Neuron (in vitro differentiated cells): ENCODE data around the gene PRCP.
"Not testable (repeated sequence)": the region's sequence is repeated elsewhere in the genome, so short reads cannot be mapped to it uniquely, and the experiment has no call there.

Source experiments
- H2AFZ ChIP-seq: one replicate; pipeline ENCODE4 v1.6.1; 2013; ENCODE audit warnings: low read depth, mild to moderate bottlenecking, inconsistent platforms, low read length, moderate library complexity
- H3K27me3 ChIP-seq: one replicate; pipeline ENCODE4 v1.6.1; 2013; ENCODE audit warnings: low read length; ENCODE audit not compliant: insufficient read depth
- H3K36me3 ChIP-seq: one replicate; pipeline ENCODE4 v1.6.1; 2013; ENCODE audit warnings: low read length; ENCODE audit not compliant: insufficient read depth
- H3K4me1 ChIP-seq: one replicate; pipeline ENCODE4 v1.6.1; 2013; ENCODE audit warnings: low read length; ENCODE audit not compliant: insufficient read depth
- H3K4me3 ChIP-seq: 2 replicates; pipeline ENCODE4 v1.5.1; 2013; ENCODE audit warnings: mild to moderate bottlenecking, low read length, moderate library complexity
- H3K9me3 ChIP-seq: one replicate; pipeline ENCODE4 v1.6.1; 2013; ENCODE audit warnings: low read length

Gene PRCP

DNA sequence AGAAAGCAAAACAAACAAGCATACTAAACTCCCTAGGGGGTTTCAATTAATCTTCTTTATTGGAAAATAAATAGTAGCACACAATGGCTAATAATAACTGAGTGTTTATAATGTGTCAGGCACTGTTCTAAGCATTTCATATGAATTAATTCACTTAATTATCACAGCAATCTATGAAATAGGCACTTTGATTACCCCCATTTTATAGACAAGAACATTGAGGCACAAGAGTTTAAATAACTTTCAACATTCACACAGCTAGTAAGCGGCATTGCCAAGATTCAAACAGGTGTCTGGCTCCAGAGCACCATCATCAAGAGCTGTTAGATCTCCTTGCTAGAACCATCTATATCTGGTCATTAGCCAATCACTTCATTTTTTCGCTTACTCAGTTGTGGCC is 43.1 kb downstream of the PRCP start:
- Histone ChIP-seq H3K4me1 (no peaks in the 10 kb centered on the region), H3K27me3 (no peaks in the 10 kb centered on the region), H3K9me3 (peaks cover 2% of the 10 kb centered on the region), H3K36me3 (no peaks in the 10 kb centered on the region), H3K4me3 (no peak overlapping the region), H2AFZ (no peak overlapping the region)

DNA sequence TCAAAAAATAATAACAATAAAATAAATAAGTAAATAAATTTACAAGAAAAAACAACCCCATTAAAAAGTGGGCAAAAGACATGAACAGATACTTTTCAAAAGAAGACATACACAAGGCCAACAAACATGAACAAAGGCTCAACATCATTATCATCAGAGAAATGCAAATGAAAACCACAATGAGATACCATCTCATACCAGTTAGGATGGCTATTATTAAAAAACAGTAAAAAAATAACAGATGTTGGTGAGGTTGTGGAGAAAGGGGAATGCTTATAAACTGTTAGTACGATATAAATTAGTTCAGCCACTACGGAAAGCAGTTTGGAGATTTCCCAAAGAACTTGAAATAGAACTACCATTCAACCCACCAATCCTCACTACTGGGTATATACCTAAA is 44.6 kb downstream of the PRCP start:
- H3K4me3 ChIP-seq = no peak overlapping the region
- no peak overlapping the region for H2AFZ ChIP-seq
- no peaks in the 10 kb centered on the region for H3K27me3 ChIP-seq
- H3K4me1 ChIP-seq = no peaks in the 10 kb centered on the region
- no peaks in the 10 kb centered on the region for H3K36me3 ChIP-seq
- H3K9me3 ChIP-seq = peaks cover 2% of the 10 kb centered on the region

DNA sequence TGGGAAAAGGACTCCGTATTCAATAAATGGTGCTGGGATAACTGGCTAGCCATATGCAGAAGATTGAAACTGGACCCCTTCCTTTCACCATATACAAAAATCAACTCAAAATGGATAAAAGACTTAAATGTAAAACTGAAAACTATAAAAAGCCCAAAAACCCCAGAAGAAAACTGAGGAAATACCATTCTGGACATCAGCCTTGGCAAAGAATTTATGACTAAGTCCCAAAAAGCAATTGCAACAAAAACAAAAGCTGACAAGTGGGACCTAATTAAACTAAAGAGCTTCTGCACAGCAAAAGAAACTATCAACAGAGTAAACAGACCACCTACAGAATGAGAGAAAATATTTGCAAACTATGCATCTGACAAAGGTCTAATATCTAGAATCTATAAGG is 45.3 kb downstream of the PRCP start:
- H3K4me3 ChIP-seq, H2AFZ ChIP-seq, H3K4me1 ChIP-seq, H3K9me3 ChIP-seq, H3K36me3 ChIP-seq, H3K27me3 ChIP-seq: not testable (repeated sequence)

DNA sequence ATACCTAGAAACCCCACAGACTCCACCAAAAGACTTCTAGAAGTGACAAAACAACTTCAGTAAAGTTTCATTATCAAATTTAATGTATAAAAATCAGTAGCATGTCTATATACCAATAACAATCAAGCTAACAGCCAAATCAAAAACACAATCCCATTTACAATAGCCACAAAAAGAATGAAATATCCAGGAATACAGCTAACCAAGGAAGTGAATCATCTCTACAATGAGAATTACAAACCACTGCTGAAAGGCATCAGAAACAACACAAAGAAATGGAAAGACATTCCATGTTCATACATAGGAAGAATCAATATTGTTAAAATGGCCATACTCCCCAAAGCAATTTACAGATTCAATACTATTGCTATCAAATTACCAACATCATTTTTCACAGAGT is 46.0 kb downstream of the PRCP start:
- Histone ChIP-seq H3K27me3 (no peaks in the 10 kb centered on the region), H3K36me3 (no peaks in the 10 kb centered on the region), H2AFZ (no peak overlapping the region), H3K9me3 (peaks cover 2% of the 10 kb centered on the region), H3K4me1 (no peaks in the 10 kb centered on the region), H3K4me3 (no peak overlapping the region)

DNA sequence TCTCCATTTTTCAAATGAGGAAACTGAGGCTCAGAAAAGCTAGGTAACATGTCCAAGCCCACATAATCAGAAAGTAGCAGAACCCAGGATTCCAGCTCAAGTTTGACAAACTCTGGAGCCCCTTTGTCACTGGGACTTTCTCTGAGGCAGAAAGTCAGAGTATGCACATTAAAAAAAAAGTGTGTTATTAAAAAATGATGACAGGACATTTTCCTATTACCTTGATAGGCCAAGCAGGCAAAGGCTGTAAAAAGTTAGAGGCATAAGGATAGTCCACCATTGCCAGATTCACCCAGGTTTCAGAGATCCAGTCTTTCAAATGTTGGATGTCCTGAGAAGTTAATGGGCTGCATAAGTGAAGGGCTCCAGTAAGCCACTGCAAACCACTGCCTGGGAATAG is 51.4 kb downstream of the PRCP start:
- peaks cover under 1% of the 10 kb centered on the region for H3K9me3 ChIP-seq

DNA sequence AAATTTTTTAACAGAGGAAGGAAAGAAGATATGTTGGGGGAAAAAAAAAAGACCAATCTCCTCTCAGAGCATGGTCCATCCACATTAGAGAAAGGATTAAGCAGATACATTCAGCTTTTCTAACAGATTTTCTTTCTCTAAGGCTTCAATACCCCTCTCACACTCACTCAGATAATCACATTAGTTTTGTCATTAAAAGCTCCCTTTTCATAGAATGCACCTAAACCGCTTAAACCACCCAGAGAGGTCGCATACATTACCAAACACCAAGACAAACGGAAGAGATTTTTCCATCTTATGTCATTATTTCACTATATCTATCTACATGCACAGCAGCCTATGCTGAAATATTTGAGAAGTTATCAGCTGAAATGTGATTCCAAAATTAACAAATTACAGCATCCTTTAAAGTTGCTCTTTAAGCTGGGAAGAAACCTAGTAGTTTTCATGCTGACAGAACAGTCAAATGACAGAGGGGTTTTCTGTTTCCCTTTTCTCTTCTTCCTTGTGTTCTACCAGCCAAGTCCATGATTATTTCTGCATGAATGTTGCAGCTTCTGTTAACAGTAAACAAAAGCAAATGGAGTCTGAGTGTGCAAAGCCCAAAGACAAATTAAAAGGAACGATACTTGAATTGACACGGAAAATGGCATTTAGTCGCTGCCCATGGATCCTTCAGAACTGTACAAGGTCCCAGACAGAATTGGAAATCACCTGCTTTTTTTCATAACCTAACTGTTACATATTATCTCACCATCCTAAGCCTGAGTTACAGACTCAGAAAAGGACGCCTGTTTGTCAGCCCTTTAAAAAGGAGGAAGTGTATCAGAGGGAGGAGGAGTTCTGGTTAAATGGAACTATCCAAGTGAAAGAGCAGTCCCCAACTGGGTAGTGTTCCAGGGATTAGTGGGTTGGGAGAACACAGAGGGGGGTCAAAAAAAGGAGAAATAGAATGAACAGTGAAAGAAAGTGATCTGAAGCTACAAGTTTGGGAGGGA is 54.6 kb downstream of the PRCP start:
- Histone ChIP-seq H3K4me3 (no peak overlapping the region), H3K36me3 (no peaks in the 10 kb centered on the region), H3K4me1 (peaks cover 21% of the 10 kb centered on the region), H2AFZ (peak overlapping the region; percentile 26), H3K9me3 (no peaks in the 10 kb centered on the region), H3K27me3 (no peaks in the 10 kb centered on the region)

More for the DNA sequence above, 51.4 kb downstream of the PRCP start:
- Histone ChIP-seq H3K4me1 (peaks cover 16% of the 10 kb centered on the region), H3K27me3 (no peaks in the 10 kb centered on the region), H2AFZ (no peak overlapping the region), H3K36me3 (no peaks in the 10 kb centered on the region), H3K4me3 (no peak overlapping the region)

DNA sequence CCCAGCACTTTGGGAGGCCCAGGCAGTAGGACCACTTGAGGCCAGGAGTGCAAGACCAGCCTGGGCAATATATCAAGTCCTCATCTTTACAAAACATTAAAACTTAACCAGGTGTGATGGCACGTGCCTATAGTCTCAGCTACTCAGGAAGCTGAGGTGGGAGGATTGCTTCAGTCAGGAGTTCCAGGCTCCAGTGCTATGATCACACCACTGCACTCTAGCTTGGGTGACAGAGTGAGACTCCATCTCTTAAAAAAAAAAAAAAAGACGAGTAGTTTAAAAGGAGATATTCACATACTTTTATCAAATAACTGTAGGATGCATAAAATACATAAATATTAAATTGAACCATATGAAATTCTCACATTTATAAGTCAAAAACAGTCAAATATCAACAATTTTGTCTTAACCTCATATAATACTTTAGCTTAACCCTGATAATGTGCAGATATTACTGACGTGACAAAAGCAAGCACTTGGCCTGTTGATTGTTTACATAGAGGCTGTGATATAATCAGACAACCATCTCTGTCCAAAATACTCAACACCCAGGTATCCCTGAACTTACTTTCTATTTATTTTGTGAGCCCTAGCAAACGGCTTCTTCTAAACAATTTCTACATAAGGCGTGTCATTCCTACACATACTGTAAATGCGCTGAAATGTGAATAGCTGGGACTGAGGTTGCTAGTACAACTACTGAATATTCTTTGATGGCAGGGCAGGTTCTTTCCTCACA is 57.0 kb downstream of the PRCP start:
- no peaks in the 10 kb centered on the region for H3K9me3 ChIP-seq
- no peaks in the 10 kb centered on the region for H3K27me3 ChIP-seq
- H3K4me3 ChIP-seq = no peak overlapping the region
- no peak overlapping the region for H2AFZ ChIP-seq
- H3K4me1 ChIP-seq = peaks cover 21% of the 10 kb centered on the region
- peaks cover 3% of the 10 kb centered on the region for H3K36me3 ChIP-seq

DNA sequence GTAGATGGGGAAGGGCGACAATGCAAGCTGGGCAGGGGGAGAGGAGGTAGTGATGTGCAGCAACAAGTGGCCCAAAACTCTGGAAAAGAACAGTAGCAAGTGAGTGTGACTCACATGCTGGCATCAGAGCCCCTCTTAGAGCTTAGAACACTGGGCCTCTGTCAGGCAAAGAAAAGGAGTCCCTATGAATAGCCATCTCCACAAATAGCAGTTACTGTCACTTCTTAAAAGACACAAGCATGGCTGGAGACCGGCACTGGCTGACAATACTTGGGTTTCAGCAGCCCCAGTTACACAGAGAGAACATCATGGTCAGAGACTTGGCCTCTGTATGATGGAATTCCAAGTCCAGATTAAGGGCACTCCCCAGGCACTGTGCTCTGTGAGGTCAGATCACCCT is 58.2 kb downstream of the PRCP start:
- no peaks in the 10 kb centered on the region for H3K9me3 ChIP-seq
- no peak overlapping the region for H3K4me3 ChIP-seq
- H3K27me3 ChIP-seq = no peaks in the 10 kb centered on the region
- H3K36me3 ChIP-seq = peaks cover 10% of the 10 kb centered on the region
- peaks cover 21% of the 10 kb centered on the region for H3K4me1 ChIP-seq
- no peak overlapping the region for H2AFZ ChIP-seq

DNA sequence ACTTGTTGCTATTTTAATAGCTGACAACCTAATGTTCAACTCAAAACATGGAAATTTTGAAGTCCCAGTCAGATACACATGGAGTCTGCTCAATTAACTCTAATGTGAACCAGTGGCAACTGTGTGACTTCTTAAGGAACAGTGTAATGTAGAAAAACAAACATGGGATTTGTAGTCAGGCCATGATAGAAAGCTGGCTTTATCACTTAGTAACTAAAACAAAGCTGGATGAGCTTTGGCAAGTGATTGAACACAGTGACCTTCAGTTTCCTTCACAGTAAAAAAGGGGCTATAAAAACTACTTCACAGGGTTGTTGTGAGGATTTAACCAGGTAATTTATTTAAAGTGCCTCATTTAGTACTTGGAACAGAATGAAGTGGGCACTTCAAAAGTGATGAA is 62.6 kb downstream of the PRCP start:
- H2AFZ ChIP-seq = no peak overlapping the region
- H3K4me3 ChIP-seq = no peak overlapping the region
- H3K9me3 ChIP-seq = no peaks in the 10 kb centered on the region
- peaks cover 5% of the 10 kb centered on the region for H3K4me1 ChIP-seq
- H3K27me3 ChIP-seq = no peaks in the 10 kb centered on the region
- H3K36me3 ChIP-seq = peaks cover 15% of the 10 kb centered on the region

DNA sequence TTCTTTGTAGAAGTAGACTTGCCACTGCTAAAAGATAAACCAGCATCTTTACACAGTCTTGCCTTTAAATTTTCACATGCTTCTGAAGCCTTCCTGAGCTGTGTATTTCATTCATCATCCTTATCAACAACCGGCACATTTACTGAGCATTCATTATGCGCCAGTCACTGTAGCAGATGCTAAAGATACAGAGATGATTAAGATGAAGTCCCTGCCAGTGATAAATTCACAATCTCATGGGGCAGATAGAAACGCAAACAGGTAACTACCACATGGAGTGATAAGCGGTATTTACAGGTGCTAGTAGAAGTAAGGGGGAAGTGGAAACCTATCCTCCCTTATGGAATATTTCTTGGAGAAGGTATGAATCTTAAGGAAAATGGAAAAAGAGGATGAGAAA is 67.2 kb downstream of the PRCP start:
- Histone ChIP-seq H3K9me3 (no peaks in the 10 kb centered on the region), H3K4me1 (peaks cover 7% of the 10 kb centered on the region), H3K27me3 (no peaks in the 10 kb centered on the region), H2AFZ (no peak overlapping the region), H3K36me3 (peaks cover 9% of the 10 kb centered on the region), H3K4me3 (no peak overlapping the region)

DNA sequence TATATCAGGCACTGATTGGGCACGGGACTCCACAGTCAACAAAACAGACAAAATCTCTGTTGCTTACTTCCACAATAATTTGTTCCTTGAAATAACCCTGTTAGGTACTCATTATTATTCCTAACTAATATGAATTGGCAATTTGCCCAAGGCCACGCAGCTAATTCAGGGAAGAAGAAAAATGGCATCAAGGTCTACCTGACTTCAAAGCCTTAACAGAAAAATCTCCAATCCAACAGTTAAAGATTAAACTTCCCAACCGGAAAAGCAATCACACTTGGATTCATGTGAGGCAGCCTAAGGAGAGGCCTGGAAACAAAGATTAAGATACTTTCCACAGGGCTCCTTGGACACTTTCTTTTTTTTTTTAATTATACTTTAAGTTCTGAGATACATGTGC is 68.9 kb downstream of the PRCP start:
- H3K4me3 ChIP-seq = no peak overlapping the region
- H3K9me3 ChIP-seq = no peaks in the 10 kb centered on the region
- peaks cover 7% of the 10 kb centered on the region for H3K4me1 ChIP-seq
- H2AFZ ChIP-seq = no peak overlapping the region
- no peaks in the 10 kb centered on the region for H3K27me3 ChIP-seq
- H3K36me3 ChIP-seq = peaks cover 2% of the 10 kb centered on the region

DNA sequence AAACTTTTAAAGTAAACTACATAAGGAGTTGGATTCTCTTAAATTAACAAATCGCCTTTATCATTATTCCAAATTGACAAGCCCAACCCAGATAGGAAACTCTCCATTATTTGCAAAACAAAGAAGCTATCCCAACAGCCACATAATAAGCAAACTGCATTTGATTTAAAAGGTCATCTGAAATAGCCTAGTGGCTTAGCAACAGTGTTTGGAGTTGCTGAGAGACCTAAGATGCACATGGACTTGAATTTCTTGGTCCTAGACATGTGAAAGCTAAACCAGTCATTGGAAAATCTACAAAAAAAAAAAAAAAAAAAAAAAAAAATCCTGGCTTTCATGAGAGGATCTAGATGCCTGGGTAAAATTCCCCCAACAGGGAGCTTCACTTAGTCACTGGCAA is 69.5 kb downstream of the PRCP start:
- Histone ChIP-seq H3K4me1 (peaks cover 7% of the 10 kb centered on the region), H3K27me3 (no peaks in the 10 kb centered on the region), H3K4me3 (no peak overlapping the region), H3K36me3 (peaks cover 2% of the 10 kb centered on the region), H3K9me3 (no peaks in the 10 kb centered on the region), H2AFZ (no peak overlapping the region)

DNA sequence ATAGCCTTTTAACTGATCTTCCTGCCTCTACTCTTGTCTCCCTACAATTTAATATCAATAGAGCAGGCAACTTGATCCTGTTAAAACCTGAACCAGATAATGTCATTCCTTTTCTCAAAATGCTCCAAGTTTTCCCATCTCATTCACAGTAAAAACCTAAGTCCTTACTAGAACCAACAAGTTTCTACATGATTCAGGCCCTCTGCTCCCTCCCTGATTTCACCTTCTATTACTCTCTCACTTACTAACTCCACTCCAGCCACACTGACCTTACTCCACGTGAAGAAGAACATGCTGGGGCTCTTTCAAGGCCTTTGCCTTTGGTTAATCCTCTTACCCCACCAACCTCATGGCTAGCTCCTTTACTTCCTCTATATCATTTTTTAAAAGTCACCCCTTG is 71.1 kb downstream of the PRCP start:
- H3K27me3 ChIP-seq = no peaks in the 10 kb centered on the region
- H3K9me3 ChIP-seq = no peaks in the 10 kb centered on the region

More for the DNA sequence above, 71.1 kb downstream of the PRCP start:
- H3K4me1 ChIP-seq = peaks cover 7% of the 10 kb centered on the region
- H3K36me3 ChIP-seq = peaks cover 2% of the 10 kb centered on the region
- no peak overlapping the region for H2AFZ ChIP-seq
- no peak overlapping the region for H3K4me3 ChIP-seq
